Sigmoid colon (tissue), 3 donors: ENCODE results near the gene UBE4A.

Experiments used
- CTCF ChIP-seq, 4 experiments: fragments of 450-650 bp in 3 of 4; fragments of 200-600 bp in 1 of 4; IDR thresholded peaks; one replicate each; pipeline ENCODE4 v1.5.1; 2016 to 2019; ENCODE audit warnings: antibody characterized with exemption in 4 of 4, mild to moderate bottlenecking in 3 of 4, moderate library complexity in 2 of 4
- POLR2A ChIP-seq, 2 donors: fragments of 450-650 bp; IDR thresholded peaks; one replicate each; pipeline ENCODE4 v1.6.1; 2016; ENCODE audit warnings: antibody characterized with exemption in 2 of 2, mild to moderate bottlenecking in 2 of 2, moderate library complexity in 2 of 2

GRCh38 chr11:118396097-118396501, 36.7 kb downstream of the UBE4A start:
- TF ChIP-seq POLR2A (IDR thresholded peaks at IDR 0.05), result no peak
- TF ChIP-seq CTCF (IDR thresholded peaks at IDR 0.05), result no peak
